WTC11 (cell line): ENCODE measurements around the gene NTSR1. TPM values are rescaled to one million over a fixed set of nuclear protein-coding genes. Genes with fewer than 3 reads are reported as not detected.

Source experiments
- ATAC-seq: fragments of 200-7000 bp; cut with Tn5 transposase; 2 replicates; pipeline ENCODE4 v1.10.0; 2021; ENCODE audit warnings: mild to moderate bottlenecking, moderate library complexity
- CTCF ChIA-PET: fragments of 300-600 bp; sonication (Branson Sonifier 250); formaldehyde crosslinking; loops from one replicate; lab custom pipeline; 2021; ENCODE audit warnings: antibody characterized with exemption; lab: Charles Lee
- POLR2A ChIA-PET: fragments of 350-600 bp; sonication (Branson Sonifier 250); formaldehyde crosslinking; loops from one replicate; lab custom pipeline; 2021; ENCODE audit warnings: antibody characterized with exemption; lab: Charles Lee
- DNase-seq: peaks from one replicate; pipeline ENCODE4 v3.0.0; 2021; ENCODE audit warnings: low spot score
- H3K27ac Mint-ChIP-seq: 2 replicates; pipeline ENCODE4 v1.8.0; 2021; ENCODE audit warnings: mixed read lengths
- H3K27me3 Mint-ChIP-seq: 2 replicates; pipeline ENCODE4 v1.8.0; 2021; ENCODE audit warnings: low read depth, mild to moderate bottlenecking, moderate library complexity, mixed read lengths
- H3K36me3 Mint-ChIP-seq: 2 replicates; pipeline ENCODE4 v1.8.0; 2021; ENCODE audit warnings: mixed read lengths
- H3K4me1 Mint-ChIP-seq: 2 replicates; pipeline ENCODE4 v1.8.0; 2022; ENCODE audit warnings: mixed read lengths
- H3K4me3 Mint-ChIP-seq: 2 replicates; pipeline ENCODE4 v1.8.0; 2021; ENCODE audit warnings: mild to moderate bottlenecking, moderate library complexity, mixed read lengths
- H3K9me3 Mint-ChIP-seq: 2 replicates; pipeline ENCODE4 v1.8.0; 2021; ENCODE audit warnings: mixed read lengths
- FOXP1 ChIP-seq: sonication (generic); formaldehyde crosslinking; IDR thresholded peaks from 2 replicates; pipeline ENCODE4 v1.8.0; 2022; ENCODE audit warnings: missing genetic modification reagents, mild to moderate bottlenecking, moderate library complexity, borderline replicate concordance
- GABPB1 ChIP-seq: sonication (generic); formaldehyde crosslinking; IDR thresholded peaks from 2 replicates; pipeline ENCODE4 v1.8.1; 2023; ENCODE audit warnings: mild to moderate bottlenecking, missing genetic modification reagents
- GRHL2 ChIP-seq: fragments of 250-450 bp; sonication (Bioruptor Pico); IDR thresholded peaks from 2 replicates; pipeline ENCODE4 v1.8.0; 2022; ENCODE audit warnings: mild to moderate bottlenecking, moderate library complexity; ENCODE audit not compliant: insufficient replicate concordance, severe bottlenecking
- MXD4 ChIP-seq: fragments of 250-450 bp; sonication (Bioruptor Pico); IDR thresholded peaks from 2 replicates; pipeline ENCODE4 v1.8.0; 2021; ENCODE audit warnings: mild to moderate bottlenecking, moderate library complexity, borderline replicate concordance
- NFATC4 ChIP-seq: fragments of 250-450 bp; sonication (Bioruptor Pico); IDR thresholded peaks from 2 replicates; pipeline ENCODE4 v1.9.0; 2021; ENCODE audit warnings: mild to moderate bottlenecking
- NFYB ChIP-seq: sonication (generic); formaldehyde crosslinking; conservative IDR thresholded peaks from 2 replicates; pipeline ENCODE4 v1.8.0; 2022; ENCODE audit warnings: low read depth, missing genetic modification reagents
- RELA ChIP-seq: sonication (generic); formaldehyde crosslinking; IDR thresholded peaks from 2 replicates; pipeline ENCODE4 v1.8.1; 2022; ENCODE audit warnings: missing genetic modification reagents, mild to moderate bottlenecking, borderline replicate concordance
- SMAD3 ChIP-seq: sonication (generic); formaldehyde crosslinking; IDR thresholded peaks from 2 replicates; pipeline ENCODE4 v1.8.0; 2022; ENCODE audit warnings: missing genetic modification reagents, mild to moderate bottlenecking, borderline replicate concordance
- TP53 ChIP-seq: sonication (generic); formaldehyde crosslinking; IDR thresholded peaks from 2 replicates; pipeline ENCODE4 v1.8.1; 2023; ENCODE audit warnings: mild to moderate bottlenecking, missing genetic modification reagents
- ZNF138 ChIP-seq: sonication (generic); formaldehyde crosslinking; conservative IDR thresholded peaks from 2 replicates; pipeline ENCODE4 v1.8.1; 2022; ENCODE audit warnings: mild to moderate bottlenecking, moderate library complexity, missing genetic modification reagents
- ZNF219 ChIP-seq: sonication (generic); formaldehyde crosslinking; IDR thresholded peaks from 2 replicates; pipeline ENCODE4 v1.8.0; 2023; ENCODE audit warnings: missing genetic modification reagents, mild to moderate bottlenecking, borderline replicate concordance
- ZNF263 ChIP-seq: sonication (generic); formaldehyde crosslinking; IDR thresholded peaks from 2 replicates; pipeline ENCODE4 v1.8.1; 2022; ENCODE audit warnings: low read depth, mild to moderate bottlenecking, moderate library complexity, missing genetic modification reagents
- total RNA-seq: library from RNA; stranded (reverse); gene quantifications from 3 replicates; pipeline ENCODE4 v1.2.3, GENCODE V29; 2021
- TF ChIP-seq, protein P1 (sequence below): sonication (generic); formaldehyde crosslinking; IDR thresholded peaks from 2 replicates; pipeline ENCODE4 v1.8.1; 2023; ENCODE audit warnings: mild to moderate bottlenecking, missing genetic modification reagents, moderate library complexity
- TF ChIP-seq, protein P2 (sequence below): fragments of 250-450 bp; sonication (Bioruptor Pico); IDR thresholded peaks from 2 replicates; pipeline ENCODE4 v1.9.0; 2021; ENCODE audit warnings: mild to moderate bottlenecking, borderline replicate concordance
- TF ChIP-seq, protein P3 (sequence below): fragments of 250-450 bp; sonication (Bioruptor Pico); conservative IDR thresholded peaks from 2 replicates; pipeline ENCODE4 v1.9.0; 2021; ENCODE audit warnings: mild to moderate bottlenecking
- TF ChIP-seq, protein P4 (sequence below): sonication (generic); formaldehyde crosslinking; IDR thresholded peaks from 2 replicates; pipeline ENCODE4 v1.8.0; 2022; ENCODE audit warnings: mild to moderate bottlenecking, missing genetic modification reagents
- TF ChIP-seq, protein P5 (sequence below): sonication (generic); formaldehyde crosslinking; IDR thresholded peaks from 2 replicates; pipeline ENCODE4 v1.8.0; 2022; ENCODE audit warnings: mild to moderate bottlenecking, missing genetic modification reagents
- TF ChIP-seq, protein P6 (sequence below): sonication (generic); formaldehyde crosslinking; IDR thresholded peaks from 2 replicates; pipeline ENCODE4 v1.8.1; 2023; ENCODE audit warnings: mild to moderate bottlenecking, missing genetic modification reagents, moderate library complexity

NTSR1 gene
- total RNA-seq, 1 experiment from 2014 or later, result 0.63 TPM

DNA sequence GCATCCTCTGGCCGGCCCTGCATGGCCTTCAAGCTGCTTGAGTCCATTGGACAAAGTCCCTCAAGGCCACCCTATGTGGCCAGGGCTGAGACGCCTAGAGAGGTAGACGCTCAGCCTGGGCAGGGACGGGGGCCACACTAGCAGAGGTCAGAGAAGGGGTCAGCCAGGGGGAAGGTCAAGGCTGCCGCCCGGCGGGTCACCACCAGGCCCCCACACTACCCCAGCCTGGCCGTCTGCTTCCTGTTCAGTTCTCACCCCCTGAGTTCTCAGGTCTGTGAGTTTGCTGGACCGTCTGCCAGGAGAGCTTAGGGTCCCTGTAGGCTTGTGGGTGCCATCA, 37.3 kb downstream of the NTSR1 start:
- no peak for DNase-seq
- CTCF ChIA-PET, result no interaction called here
- Mint-ChIP-seq H3K27me3 (no peaks in the 10 kb centered on the region), H3K9me3 (peaks cover 5% of the 10 kb centered on the region; the same call in 1 of the 2 replicates)
- no peak for TF ChIP-seq ZNF219 (CRISPR knock-in tag)
- no peak for TF ChIP-seq FOXP1 (CRISPR knock-in tag)
- TF ChIP-seq GABPB1, result no peak
- TF ChIP-seq, protein P1, sequence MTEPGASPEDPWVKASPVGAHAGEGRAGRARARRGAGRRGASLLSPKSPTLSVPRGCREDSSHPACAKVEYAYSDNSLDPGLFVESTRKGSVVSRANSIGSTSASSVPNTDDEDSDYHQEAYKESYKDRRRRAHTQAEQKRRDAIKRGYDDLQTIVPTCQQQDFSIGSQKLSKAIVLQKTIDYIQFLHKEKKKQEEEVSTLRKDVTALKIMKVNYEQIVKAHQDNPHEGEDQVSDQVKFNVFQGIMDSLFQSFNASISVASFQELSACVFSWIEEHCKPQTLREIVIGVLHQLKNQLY (CRISPR knock-in tag), result no peak
- no peak for TF ChIP-seq TP53 (CRISPR knock-in tag)
- TF ChIP-seq, protein P2, sequence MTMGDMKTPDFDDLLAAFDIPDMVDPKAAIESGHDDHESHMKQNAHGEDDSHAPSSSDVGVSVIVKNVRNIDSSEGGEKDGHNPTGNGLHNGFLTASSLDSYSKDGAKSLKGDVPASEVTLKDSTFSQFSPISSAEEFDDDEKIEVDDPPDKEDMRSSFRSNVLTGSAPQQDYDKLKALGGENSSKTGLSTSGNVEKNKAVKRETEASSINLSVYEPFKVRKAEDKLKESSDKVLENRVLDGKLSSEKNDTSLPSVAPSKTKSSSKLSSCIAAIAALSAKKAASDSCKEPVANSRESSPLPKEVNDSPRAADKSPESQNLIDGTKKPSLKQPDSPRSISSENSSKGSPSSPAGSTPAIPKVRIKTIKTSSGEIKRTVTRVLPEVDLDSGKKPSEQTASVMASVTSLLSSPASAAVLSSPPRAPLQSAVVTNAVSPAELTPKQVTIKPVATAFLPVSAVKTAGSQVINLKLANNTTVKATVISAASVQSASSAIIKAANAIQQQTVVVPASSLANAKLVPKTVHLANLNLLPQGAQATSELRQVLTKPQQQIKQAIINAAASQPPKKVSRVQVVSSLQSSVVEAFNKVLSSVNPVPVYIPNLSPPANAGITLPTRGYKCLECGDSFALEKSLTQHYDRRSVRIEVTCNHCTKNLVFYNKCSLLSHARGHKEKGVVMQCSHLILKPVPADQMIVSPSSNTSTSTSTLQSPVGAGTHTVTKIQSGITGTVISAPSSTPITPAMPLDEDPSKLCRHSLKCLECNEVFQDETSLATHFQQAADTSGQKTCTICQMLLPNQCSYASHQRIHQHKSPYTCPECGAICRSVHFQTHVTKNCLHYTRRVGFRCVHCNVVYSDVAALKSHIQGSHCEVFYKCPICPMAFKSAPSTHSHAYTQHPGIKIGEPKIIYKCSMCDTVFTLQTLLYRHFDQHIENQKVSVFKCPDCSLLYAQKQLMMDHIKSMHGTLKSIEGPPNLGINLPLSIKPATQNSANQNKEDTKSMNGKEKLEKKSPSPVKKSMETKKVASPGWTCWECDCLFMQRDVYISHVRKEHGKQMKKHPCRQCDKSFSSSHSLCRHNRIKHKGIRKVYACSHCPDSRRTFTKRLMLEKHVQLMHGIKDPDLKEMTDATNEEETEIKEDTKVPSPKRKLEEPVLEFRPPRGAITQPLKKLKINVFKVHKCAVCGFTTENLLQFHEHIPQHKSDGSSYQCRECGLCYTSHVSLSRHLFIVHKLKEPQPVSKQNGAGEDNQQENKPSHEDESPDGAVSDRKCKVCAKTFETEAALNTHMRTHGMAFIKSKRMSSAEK (CRISPR knock-in tag), result no peak
- TF ChIP-seq SMAD3, result no peak
- TF ChIP-seq GRHL2 (CRISPR knock-in tag), result no peak
- TF ChIP-seq MXD4 (CRISPR knock-in tag), result no peak
- TF ChIP-seq, protein P3, sequence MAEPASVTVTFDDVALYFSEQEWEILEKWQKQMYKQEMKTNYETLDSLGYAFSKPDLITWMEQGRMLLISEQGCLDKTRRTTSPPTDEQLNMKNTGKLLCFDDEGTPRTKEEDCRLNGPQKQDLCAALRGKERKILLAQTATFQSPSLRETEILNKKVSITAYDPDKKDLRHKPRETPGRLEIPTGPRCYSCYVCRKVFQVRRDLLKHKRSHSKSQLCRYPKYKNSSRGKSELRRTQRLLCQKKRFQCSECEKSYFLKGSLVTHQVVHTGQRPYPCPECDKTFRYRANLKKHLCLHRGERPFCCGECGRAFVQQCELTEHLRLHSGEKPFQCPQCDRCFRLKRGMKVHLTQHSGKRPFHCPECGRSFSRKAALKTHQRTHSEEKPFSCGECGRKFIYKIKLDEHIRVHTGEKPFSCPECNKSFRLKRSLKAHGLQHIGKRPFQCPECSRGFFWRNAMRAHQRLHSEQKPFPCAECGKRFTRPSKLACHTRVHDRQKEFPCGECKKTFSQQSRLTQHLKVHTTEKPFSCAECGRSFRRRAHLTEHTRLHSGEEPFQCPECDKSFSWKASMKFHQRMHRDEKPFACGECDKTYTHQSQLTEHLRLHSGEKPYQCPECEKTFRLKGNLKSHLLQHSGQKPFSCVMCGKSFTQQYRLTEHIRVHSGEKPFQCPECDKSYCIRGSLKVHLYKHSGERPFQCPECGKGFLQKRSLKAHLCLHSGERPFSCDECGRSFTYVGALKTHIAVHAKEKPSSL (CRISPR knock-in tag), result no peak
- TF ChIP-seq, protein P4, sequence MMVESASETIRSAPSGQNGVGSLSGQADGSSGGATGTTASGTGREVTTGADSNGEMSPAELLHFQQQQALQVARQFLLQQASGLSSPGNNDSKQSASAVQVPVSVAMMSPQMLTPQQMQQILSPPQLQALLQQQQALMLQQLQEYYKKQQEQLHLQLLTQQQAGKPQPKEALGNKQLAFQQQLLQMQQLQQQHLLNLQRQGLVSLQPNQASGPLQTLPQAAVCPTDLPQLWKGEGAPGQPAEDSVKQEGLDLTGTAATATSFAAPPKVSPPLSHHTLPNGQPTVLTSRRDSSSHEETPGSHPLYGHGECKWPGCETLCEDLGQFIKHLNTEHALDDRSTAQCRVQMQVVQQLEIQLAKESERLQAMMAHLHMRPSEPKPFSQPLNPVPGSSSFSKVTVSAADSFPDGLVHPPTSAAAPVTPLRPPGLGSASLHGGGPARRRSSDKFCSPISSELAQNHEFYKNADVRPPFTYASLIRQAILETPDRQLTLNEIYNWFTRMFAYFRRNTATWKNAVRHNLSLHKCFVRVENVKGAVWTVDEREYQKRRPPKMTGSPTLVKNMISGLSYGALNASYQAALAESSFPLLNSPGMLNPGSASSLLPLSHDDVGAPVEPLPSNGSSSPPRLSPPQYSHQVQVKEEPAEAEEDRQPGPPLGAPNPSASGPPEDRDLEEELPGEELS (CRISPR knock-in tag), result no peak
- TF ChIP-seq ZNF138 (CRISPR knock-in tag), result no peak
- TF ChIP-seq, all 79 proteins: peak for 0
- POLR2A ChIA-PET, result no interaction called here
- ATAC-seq, result no peak
- Mint-ChIP-seq H3K4me1 (0 out of 2 replicates have a peak, but pooled peaks cover 3% of the 10 kb centered on the region), H3K4me3 (no peak overlapping the region), H3K36me3 (no peaks in the 10 kb centered on the region), H3K27ac (no peak overlapping the region)

DNA sequence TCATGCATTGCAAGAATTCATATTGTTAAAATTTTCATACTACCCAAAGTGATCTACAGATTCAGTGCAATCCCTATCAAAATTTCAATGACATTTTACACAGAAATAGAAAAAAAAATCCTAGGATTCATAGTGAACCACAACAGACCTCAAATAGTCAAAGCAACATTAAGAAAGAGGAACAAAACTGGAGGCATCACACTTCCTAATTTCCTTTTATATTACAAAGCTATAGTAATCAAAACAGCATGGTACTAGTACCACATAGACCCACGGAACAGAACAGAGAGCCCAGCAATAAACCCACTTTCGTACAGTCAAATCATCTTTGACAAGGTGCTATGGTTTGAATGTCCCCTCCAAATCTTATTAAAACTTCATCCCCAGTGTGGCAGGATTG, 39.7 kb downstream of the NTSR1 start:
- 0 out of 2 replicates have a peak, but pooled peaks cover 3% of the 10 kb centered on the region for H3K4me1 Mint-ChIP-seq
- peaks cover 5% of the 10 kb centered on the region; the same call in 1 of the 2 replicates for H3K9me3 Mint-ChIP-seq
- H3K27ac Mint-ChIP-seq, result no peak overlapping the region
- ChIA-PET POLR2A (no interaction called here), CTCF (no interaction called here)
- DNase-seq, result no peak
- no peaks in the 10 kb centered on the region for H3K36me3 Mint-ChIP-seq
- no peak for ATAC-seq
- peaks cover 1% of the 10 kb centered on the region; the same call in 1 of the 2 replicates for H3K27me3 Mint-ChIP-seq
- no peak overlapping the region for H3K4me3 Mint-ChIP-seq
- no peak for TF ChIP-seq NFATC4 (CRISPR knock-in tag)
- TF ChIP-seq, protein P2 (CRISPR knock-in tag), result no peak
- TF ChIP-seq, protein P5, sequence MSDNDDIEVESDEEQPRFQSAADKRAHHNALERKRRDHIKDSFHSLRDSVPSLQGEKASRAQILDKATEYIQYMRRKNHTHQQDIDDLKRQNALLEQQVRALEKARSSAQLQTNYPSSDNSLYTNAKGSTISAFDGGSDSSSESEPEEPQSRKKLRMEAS (CRISPR knock-in tag), result no peak
- TF ChIP-seq ZNF263, result no peak
- TF ChIP-seq NFYB (CRISPR knock-in tag), result no peak
- TF ChIP-seq RELA (CRISPR knock-in tag), result no peak
- TF ChIP-seq, protein P6, sequence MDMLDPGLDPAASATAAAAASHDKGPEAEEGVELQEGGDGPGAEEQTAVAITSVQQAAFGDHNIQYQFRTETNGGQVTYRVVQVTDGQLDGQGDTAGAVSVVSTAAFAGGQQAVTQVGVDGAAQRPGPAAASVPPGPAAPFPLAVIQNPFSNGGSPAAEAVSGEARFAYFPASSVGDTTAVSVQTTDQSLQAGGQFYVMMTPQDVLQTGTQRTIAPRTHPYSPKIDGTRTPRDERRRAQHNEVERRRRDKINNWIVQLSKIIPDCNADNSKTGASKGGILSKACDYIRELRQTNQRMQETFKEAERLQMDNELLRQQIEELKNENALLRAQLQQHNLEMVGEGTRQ (CRISPR knock-in tag), result no peak
